ENCODE results near the gene CCDC54.

- no peak for TF ChIP-seq EZH2 (IDR thresholded peaks at IDR 0.05; ENCODE audit: borderline replicate concordance)
- TF ChIP-seq CTCF (IDR thresholded peaks at IDR 0.05; ENCODE audit: poor library complexity), result no peak
Observed at GRCh38 chr3:107368654-107369398, 8.4 kb upstream of the CCDC54 start.

All from hepatocyte (in vitro differentiated cells).